Testis (tissue), 3 donors: Measurements from ENCODE around the gene APLF. TPM values are rescaled to one million over a fixed set of nuclear protein-coding genes. Genes with fewer than 3 reads are reported as not detected.
"Not testable (repeated sequence)": the region's sequence is repeated elsewhere in the genome, so short reads cannot be mapped to it uniquely, and the experiment has no call there.

Experiments used
- DNase-seq: peaks from one replicate; pipeline ENCODE4 v3.0.0-alpha.2; 2019
- H3K27ac ChIP-seq, 2 donors: fragments of 200-600 bp; sonication (generic); one replicate each; pipeline ENCODE4 v1.5.1; 2019
- H3K27me3 ChIP-seq: fragments of 200-600 bp; sonication (generic); one replicate; pipeline ENCODE4 v1.5.1; 2019
- H3K36me3 ChIP-seq: fragments of 200-600 bp; sonication (generic); one replicate; pipeline ENCODE4 v1.5.1; 2017; ENCODE audit warnings: low read depth; ENCODE audit errors: missing control alignments
- H3K4me1 ChIP-seq: fragments of 200-600 bp; sonication (generic); one replicate; pipeline ENCODE4 v1.5.1; 2019
- H3K4me3 ChIP-seq, 2 donors: fragments of 200-600 bp; sonication (generic); one replicate each; pipeline ENCODE4 v1.5.1; 2017 to 2019
- H3K9me3 ChIP-seq: fragments of 200-600 bp; sonication (generic); one replicate; pipeline ENCODE4 v1.5.1; 2017
- CTCF ChIP-seq, 3 experiments: fragments of 450-650 bp in 2 of 3; fragments of 200-600 bp in 1 of 3; sonication (generic) in 1 of 3; IDR thresholded peaks; one replicate each; pipeline ENCODE4 v1.5.1; 2016 to 2019; ENCODE audit warnings: antibody characterized with exemption in 3 of 3, mild to moderate bottlenecking in 2 of 3, moderate library complexity in 1 of 3
- POLR2A ChIP-seq: fragments of 450-650 bp; IDR thresholded peaks from one replicate; pipeline ENCODE4 v1.6.1; 2017; ENCODE audit warnings: antibody characterized with exemption, mild to moderate bottlenecking, moderate library complexity
- WGBS, 2 donors: methylation state at CpG; one replicate each; pipeline ENCODE4 v1.1.5; 2018; 5-methylcytosine and 5-hydroxymethylcytosine counted together
- intact Hi-C: fragments of 100-400 bp; cut with DNase I; formaldehyde crosslinking; loops from one replicate; pipeline ENCODE4 v1.15.1; 2023; ENCODE audit warnings: low total_unique reads
- polyA plus RNA-seq: library from polyadenylated mRNA; stranded (reverse); fragments of 350-450 nt; fragmentation: Illumina TruSeq; extraction: RNeasy Lipid Tissue Mini Kit (QIAGEN cat#74804); gene quantifications from one replicate; pipeline ENCODE4 v1.2.3, GENCODE V29; 2014; ENCODE audit warnings: low read depth, low replicate concordance; ENCODE audit not compliant: insufficient read depth
- total RNA-seq, 2 donors: library from RNA; depleted of rRNA; stranded (reverse); fragments of >200 nt; gene quantifications; one replicate each; pipeline ENCODE4 v1.2.3, GENCODE V29; 2016

APLF gene
- total and polyA plus RNA-seq, 3 donors from 2014 or later: 6.6 to 21.7 (median 14.7) TPM

- WGBS, 2 donors: 66 to 74% methylated on average over 5 of the region's 5 CpGs
These were observed 48.9 kb downstream of the APLF start for GRCh38 chr2:68516051-68516955.

GRCh38 chr2:68519236-68519635, 51.9 kb downstream of the APLF start:
- no peaks in the 10 kb centered on the region for H3K27me3 ChIP-seq
- H3K36me3 ChIP-seq: no peaks in the 10 kb centered on the region
- no peak for TF ChIP-seq CTCF (IDR thresholded peaks at IDR 0.05)
- TF ChIP-seq POLR2A: no peak
- intact Hi-C loops: no loop called here
- no peaks in the 10 kb centered on the region for H3K4me1 ChIP-seq
- H3K4me3 ChIP-seq: no peak overlapping the region
- DNase-seq: no peak
- 68 to 74% methylated on average over 1 of the region's 1 CpG for whole genome bisulfite sequencing, 2 donors
- H3K27ac ChIP-seq: no peak overlapping the region
- H3K9me3 ChIP-seq: no peaks in the 10 kb centered on the region

More at GRCh38 chr2:68516051-68516955, 48.9 kb downstream of the APLF start:
- no peak for TF ChIP-seq POLR2A
- no peak for TF ChIP-seq CTCF (IDR thresholded peaks at IDR 0.05)
- DNase-seq: no peak
- Histone ChIP-seq H3K27me3 (no peaks in the 10 kb centered on the region), H3K9me3 (no peaks in the 10 kb centered on the region), H3K27ac (no peak overlapping the region), H3K36me3 (no peaks in the 10 kb centered on the region), H3K4me3 (no peak overlapping the region), H3K4me1 (no peaks in the 10 kb centered on the region)
- intact Hi-C loops: no loop called here

DNA sequence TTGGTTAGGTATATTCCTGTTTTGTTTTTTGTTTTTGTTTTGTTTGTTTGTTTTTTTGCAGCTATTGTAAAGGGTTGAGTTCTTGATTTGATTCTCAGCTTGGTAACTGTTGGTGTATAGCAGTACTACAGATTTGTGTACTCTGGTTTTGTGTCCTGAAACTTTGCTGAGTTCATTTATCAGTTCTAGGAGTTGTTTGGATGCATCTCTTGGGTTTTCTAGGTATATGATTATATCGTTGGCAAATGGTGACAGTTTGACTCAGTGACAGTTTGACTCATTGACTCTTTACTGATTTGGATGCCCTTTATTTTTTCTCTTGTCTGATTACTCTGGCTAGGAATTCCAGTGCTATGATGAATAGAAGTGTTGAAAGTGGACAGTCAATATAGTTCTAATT, 53.7 kb downstream of the APLF start:
- intact Hi-C loops: no loop called here
- Histone ChIP-seq H3K27me3 (no peaks in the 10 kb centered on the region), H3K27ac (no peak overlapping the region), H3K4me3 (no peak overlapping the region), H3K9me3 (no peaks in the 10 kb centered on the region), H3K4me1 (no peaks in the 10 kb centered on the region), H3K36me3 (no peaks in the 10 kb centered on the region)
- no peak for DNase-seq
- 78 to 80% methylated on average over 1 of the region's 1 CpG for WGBS, 2 donors
- TF ChIP-seq POLR2A: no peak
- no peak for TF ChIP-seq CTCF (IDR thresholded peaks at IDR 0.05)

- H3K27ac ChIP-seq, H3K9me3 ChIP-seq, H3K4me1 ChIP-seq, H3K36me3 ChIP-seq, H3K4me3 ChIP-seq, DNase-seq, H3K27me3 ChIP-seq, intact Hi-C loops: not testable (repeated sequence)
- 93% methylated on average over 14 to 16 of the region's 16 CpGs for WGBS, 2 donors
These were observed 59.6 kb downstream of the APLF start for GRCh38 chr2:68526943-68527342.

GRCh38 chr2:68527343-68528081, 60.1 kb downstream of the APLF start:
- H3K27ac ChIP-seq, DNase-seq, H3K36me3 ChIP-seq, H3K4me1 ChIP-seq, H3K4me3 ChIP-seq, intact Hi-C loops, H3K9me3 ChIP-seq, H3K27me3 ChIP-seq: not testable (repeated sequence)
- WGBS, 2 donors: 94 to 97% methylated on average over 6 to 37 of the region's 38 CpGs

DNA sequence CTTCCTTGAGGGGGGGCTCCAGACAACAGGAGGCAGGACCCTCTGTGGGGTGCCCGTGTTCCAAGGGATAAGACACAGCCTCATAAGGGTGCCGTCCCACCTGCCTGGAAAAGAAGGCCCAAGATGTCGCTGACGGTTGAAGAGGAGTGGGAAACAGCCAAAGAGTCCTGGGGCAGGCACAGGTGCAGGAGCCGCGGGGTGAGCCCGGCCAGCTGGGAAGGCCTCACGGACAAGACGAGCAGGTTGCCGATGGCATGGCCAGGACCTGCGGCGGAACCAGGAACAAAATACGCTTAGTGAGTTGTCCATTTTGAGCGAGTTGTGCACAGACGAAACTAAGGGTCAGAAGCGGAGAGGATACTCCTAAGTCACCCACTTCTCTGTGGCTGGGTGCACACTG, 61.8 kb downstream of the APLF start:
- intact Hi-C loops, DNase-seq, H3K4me3 ChIP-seq, H3K27me3 ChIP-seq, H3K36me3 ChIP-seq, H3K4me1 ChIP-seq, H3K9me3 ChIP-seq, H3K27ac ChIP-seq: not testable (repeated sequence)
- 96 to 100% methylated on average over 8 to 16 of the region's 16 CpGs for WGBS, 2 donors

DNA sequence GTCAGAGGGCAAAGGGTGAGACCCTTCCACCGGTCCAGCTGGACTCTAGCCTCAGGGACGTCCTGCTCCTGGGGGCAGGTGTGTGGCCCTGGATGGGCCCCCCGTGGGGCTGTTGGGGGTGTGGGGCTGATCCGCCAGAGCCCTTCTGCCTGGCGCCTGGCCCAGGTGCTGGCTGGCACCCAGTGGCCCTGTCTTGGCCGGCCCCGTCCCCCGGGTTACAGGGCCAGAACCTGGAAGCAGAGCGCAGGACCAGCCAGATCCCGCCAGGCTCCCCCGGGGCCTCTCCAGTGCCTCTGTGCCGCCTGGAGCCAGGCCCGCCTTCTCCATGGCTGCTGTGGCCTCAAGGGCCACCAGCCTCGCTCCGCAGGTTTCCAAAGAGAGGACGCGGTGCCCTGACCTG, 62.3 kb downstream of the APLF start:
- H3K27ac ChIP-seq, DNase-seq, H3K4me1 ChIP-seq, H3K27me3 ChIP-seq, H3K4me3 ChIP-seq, H3K9me3 ChIP-seq, H3K36me3 ChIP-seq, intact Hi-C loops: not testable (repeated sequence)
- WGBS, 2 donors: 93% methylated on average over 16 of the region's 17 CpGs; no CpG with 5 or more reads in 1 of the 2 donors
